Endothelial cell of umbilical vein (primary cell): ENCODE measurements around the gene CAMTA1. TPM values are rescaled to one million over a fixed set of nuclear protein-coding genes. Genes with fewer than 3 reads are reported as not detected.

Experiments used
- BruUV-seq: library from RNA; stranded (reverse); fragments of 400-500 nt; replicated peaks from 2 replicates; lab custom pipeline; 2021; lab: Mats Ljungman, UMichigan
- CTCF ChIA-PET: fragments of 300-600, 350-600 bp; sonication (Branson Sonifier 250); formaldehyde crosslinking; loops from one replicate; lab custom pipeline; 2021; ENCODE audit warnings: antibody characterized with exemption, inconsistent platforms; lab: Charles Lee
- POLR2A ChIA-PET: fragments of 300-600, 350-600 bp; sonication (Branson Sonifier 250); formaldehyde crosslinking; loops from one replicate; lab custom pipeline; 2021; ENCODE audit warnings: antibody characterized with exemption, inconsistent platforms; lab: Charles Lee
- DNase-seq: peaks from one replicate; pipeline ENCODE4 v3.0.0-alpha.2; 2011; ENCODE audit warnings: low read depth, low spot score
- FAIRE-seq: peaks from 2 replicates; lab custom pipeline; 2011; peaks lifted over from hg19 to GRCh38; lab: Jason Lieb, UNC
- H2AFZ ChIP-seq: 2 replicates; pipeline ENCODE4 v1.6.0; 2012; ENCODE audit warnings: low read depth, low read length, control low read depth, inconsistent platforms
- H3K27ac ChIP-seq: 2 replicates; pipeline ENCODE4 v1.5.1; 2011; ENCODE audit warnings: low read depth, mild to moderate bottlenecking, control low read depth, low read length, moderate library complexity; ENCODE audit not compliant: insufficient read depth
- H3K27me3 ChIP-seq, 2 experiments: 2 replicates each; pipeline versions ENCODE4 v1.6.0 to v1.6.1; 2011; ENCODE audit warnings: low read length in 2 of 2, mixed read lengths in 1 of 2; ENCODE audit not compliant: control insufficient read depth in 2 of 2, insufficient read depth in 2 of 2
- H3K36me3 ChIP-seq, 2 experiments: 2 replicates in 1 of 2; 3 replicates in 1 of 2; pipeline ENCODE4 v1.5.1; 2011; ENCODE audit warnings: low read length in 2 of 2, mild to moderate bottlenecking in 1 of 2, moderate library complexity in 1 of 2; ENCODE audit not compliant: control insufficient read depth in 2 of 2, insufficient read depth in 2 of 2; ENCODE audit errors: extremely low read depth in 1 of 2
- H3K4me1 ChIP-seq: 3 replicates; pipeline ENCODE4 v1.5.1; 2011; ENCODE audit warnings: mild to moderate bottlenecking, low read length; ENCODE audit not compliant: control insufficient read depth, insufficient read depth; ENCODE audit errors: extremely low read depth
- H3K4me2 ChIP-seq: 2 replicates; pipeline ENCODE4 v1.6.1; 2011; ENCODE audit warnings: low read length, control low read depth, mixed read lengths; ENCODE audit not compliant: insufficient read depth
- H3K4me3 ChIP-seq, 3 experiments: fragments of 200-600 bp in 1 of 3; sonication (generic), shearing (Covaris generic) in 1 of 3; replicated peaks in 1 of 3; 2 replicates each; pipeline ENCODE4 v1.5.1; 2011 to 2016; ENCODE audit warnings: control low read depth in 3 of 3, low read length in 3 of 3, mild to moderate bottlenecking in 2 of 3, inconsistent platforms in 1 of 3, low read depth in 1 of 3, moderate library complexity in 1 of 3; ENCODE audit not compliant: insufficient read depth in 1 of 3
- H3K79me2 ChIP-seq: 2 replicates; pipeline ENCODE4 v1.6.0; 2012; ENCODE audit warnings: low read length, inconsistent platforms; ENCODE audit not compliant: control insufficient read depth, insufficient read depth
- H3K9ac ChIP-seq: replicated peaks from 2 replicates; pipeline ENCODE3; 2011; ENCODE audit warnings: low read length, control low read depth; ENCODE audit not compliant: insufficient read depth; ENCODE audit errors: extremely low read depth
- H3K9me1 ChIP-seq: replicated peaks from 3 replicates; pipeline ENCODE4 v1.6.0; 2011; ENCODE audit warnings: mild to moderate bottlenecking, low read length; ENCODE audit not compliant: control insufficient read depth, insufficient read depth; ENCODE audit errors: extremely low read depth
- H3K9me3 ChIP-seq: replicated peaks from 2 replicates; pipeline ENCODE4 v1.5.1; 2012; ENCODE audit warnings: low read length, inconsistent platforms; ENCODE audit not compliant: control insufficient read depth, insufficient read depth
- H4K20me1 ChIP-seq: replicated peaks from 2 replicates; pipeline ENCODE3; 2011; ENCODE audit warnings: mild to moderate bottlenecking, low read length; ENCODE audit not compliant: control insufficient read depth, insufficient read depth; ENCODE audit errors: extremely low read depth
- EZH2 ChIP-seq: IDR thresholded peaks from 2 replicates; pipeline ENCODE4 v1.6.1; 2012; ENCODE audit warnings: borderline replicate concordance, low read depth, mild to moderate bottlenecking, moderate library complexity, low read length, inconsistent platforms; ENCODE audit not compliant: severe bottlenecking
- FOS ChIP-seq: IDR thresholded peaks from 2 replicates; pipeline ENCODE4 v1.6.1; 2011; ENCODE audit warnings: mild to moderate bottlenecking, low read length, moderate library complexity, borderline replicate concordance; ENCODE audit not compliant: insufficient read depth
- GATA2 ChIP-seq: IDR thresholded peaks from 2 replicates; pipeline ENCODE4 v1.7.0; 2011; ENCODE audit warnings: low read depth, mild to moderate bottlenecking, moderate library complexity, mixed read lengths, low read length; ENCODE audit not compliant: insufficient read length, insufficient read depth
- JUN ChIP-seq: IDR thresholded peaks from 2 replicates; pipeline ENCODE4 v1.6.1; 2011; ENCODE audit warnings: borderline replicate concordance, low read depth; ENCODE audit not compliant: insufficient read length, insufficient read depth
- MYC ChIP-seq: IDR thresholded peaks from one replicate; pipeline ENCODE4 v1.6.1; 2011; ENCODE audit warnings: mild to moderate bottlenecking, low read depth, low read length
- POLR2A ChIP-seq: IDR thresholded peaks from 2 replicates; pipeline ENCODE4 v1.6.1; 2012; ENCODE audit warnings: low read depth, mild to moderate bottlenecking, control low read depth, low read length
- POLR2AphosphoS5 ChIP-seq: IDR thresholded peaks from 2 replicates; pipeline ENCODE4 v1.6.1; 2012; ENCODE audit warnings: low read depth, mild to moderate bottlenecking, control low read depth, low read length, moderate library complexity; ENCODE audit not compliant: insufficient read depth
- dilution Hi-C: fragments of 300-500 bp; cut with MboI; formaldehyde crosslinking; loops from one replicate; pipeline ENCODE4 v1.15.0; 2019; ENCODE audit warnings: low sequenced_read_pairs; ENCODE audit not compliant: extremely low pct_ligation_motif_present
- intact Hi-C: fragments of 100-400 bp; cut with micrococcal nuclease; formaldehyde crosslinking; loops from one replicate; pipeline ENCODE4 v1.10.0; 2022
- polyA plus RNA-seq, 4 experiments: library from polyadenylated mRNA; depleted of rRNA in 3 of 4; stranded (reverse) in 3 of 4; unstranded in 1 of 4; fragments of >200 nt; gene quantifications; 2 replicates each; pipeline versions ENCODE4 v1.2.1 to v1.2.3, GENCODE V29; 2011 to 2012; ENCODE audit warnings: missing spikeins in 1 of 4
- total RNA-seq: library from RNA; stranded (reverse); gene quantifications from 2 replicates; pipeline ENCODE4 v1.2.3, GENCODE V29; 2021
- TF ChIP-seq, protein P1 (sequence below): IDR thresholded peaks from 2 replicates; pipeline ENCODE4 v1.6.1; 2011; ENCODE audit not compliant: insufficient read depth, insufficient read length
- TF ChIP-seq, protein P2 (sequence below), 2 donors: IDR thresholded peaks; 1 replicate in 1 of 2; 2 replicates in 1 of 2; pipeline ENCODE4 v1.5.1; 2011; ENCODE audit warnings: low read length in 2 of 2, mild to moderate bottlenecking in 2 of 2, moderate library complexity in 2 of 2, control low read depth in 1 of 2, inconsistent platforms in 1 of 2, low read depth in 1 of 2; ENCODE audit not compliant: insufficient read depth in 1 of 2; ENCODE audit errors: extremely low read depth in 1 of 2

The CAMTA1 gene
- total and polyA plus RNA-seq, 2 donors (not counting 3 experiments of a cell fraction or from before 2014, with no cell fraction given) = 50.8 to 92.7 TPM

DNA sequence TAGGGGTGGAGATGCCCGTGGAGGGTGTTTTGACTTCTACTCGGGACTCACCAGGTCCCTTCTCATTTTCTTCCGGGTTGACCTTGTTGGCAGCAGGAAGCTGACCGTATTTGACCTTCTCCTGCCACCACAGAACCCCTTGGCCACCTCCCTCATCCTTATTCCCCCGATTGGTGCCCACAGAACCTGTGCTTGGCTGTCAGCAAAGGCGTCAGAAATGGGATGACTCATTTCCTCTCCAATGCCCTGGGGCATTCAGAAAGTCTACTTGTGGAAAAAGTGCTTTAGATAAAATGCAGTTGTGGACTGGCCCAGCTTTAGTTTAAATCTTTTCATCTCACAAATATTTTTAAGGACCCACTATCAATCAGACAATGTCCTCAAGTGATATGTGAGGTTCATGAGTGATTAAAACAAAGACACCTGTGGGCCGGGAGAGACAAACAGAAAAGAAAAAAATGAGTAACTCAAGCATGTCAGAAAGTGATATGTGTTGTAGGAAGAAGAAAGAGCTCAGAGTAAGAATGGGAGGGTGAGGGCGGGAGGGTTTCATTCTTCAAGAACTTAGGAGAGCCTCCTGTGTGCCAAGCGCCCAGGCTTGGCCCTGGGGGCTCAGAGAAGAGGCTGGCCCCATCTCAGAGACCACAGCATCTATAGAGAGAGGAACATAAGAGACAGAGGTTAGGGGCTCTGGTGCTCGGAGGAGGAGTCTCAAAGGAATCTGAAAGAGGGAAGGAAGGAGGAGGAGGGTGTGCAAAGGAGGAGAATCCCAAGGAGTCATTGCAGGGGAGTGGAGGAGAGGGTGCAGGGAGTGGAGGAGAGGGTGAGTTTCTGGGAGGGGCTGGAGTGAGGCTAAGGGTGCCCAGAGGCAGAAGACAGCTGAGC, 764.3 kb downstream of the CAMTA1 start:
- H4K20me1 ChIP-seq = no peaks in the 10 kb centered on the region
- peak overlapping the region; percentile 74 for H3K4me2 ChIP-seq
- CTCF ChIA-PET = interaction anchor here (0.6 to 1.8 kb wide), 7 partner anchors 9 to 864 kb away, joined by 3 to 5 read pairs (median 3); no protein-coding TSS in a partner anchor
- FAIRE-seq = peak; percentile 92
- no peaks in the 10 kb centered on the region for H3K79me2 ChIP-seq
- peak overlapping the region; percentile 94 for H3K27ac ChIP-seq
- TF ChIP-seq EZH2 (no peak), FOS (peak; percentile 76), JUN (peak; percentile 88), POLR2AphosphoS5 (peak; percentile 12), POLR2A (no peak), GATA2 (no peak), MYC (no peak)
- TF ChIP-seq, protein P1, sequence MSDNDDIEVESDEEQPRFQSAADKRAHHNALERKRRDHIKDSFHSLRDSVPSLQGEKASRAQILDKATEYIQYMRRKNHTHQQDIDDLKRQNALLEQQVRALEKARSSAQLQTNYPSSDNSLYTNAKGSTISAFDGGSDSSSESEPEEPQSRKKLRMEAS = no peak
- TF ChIP-seq, protein P2, sequence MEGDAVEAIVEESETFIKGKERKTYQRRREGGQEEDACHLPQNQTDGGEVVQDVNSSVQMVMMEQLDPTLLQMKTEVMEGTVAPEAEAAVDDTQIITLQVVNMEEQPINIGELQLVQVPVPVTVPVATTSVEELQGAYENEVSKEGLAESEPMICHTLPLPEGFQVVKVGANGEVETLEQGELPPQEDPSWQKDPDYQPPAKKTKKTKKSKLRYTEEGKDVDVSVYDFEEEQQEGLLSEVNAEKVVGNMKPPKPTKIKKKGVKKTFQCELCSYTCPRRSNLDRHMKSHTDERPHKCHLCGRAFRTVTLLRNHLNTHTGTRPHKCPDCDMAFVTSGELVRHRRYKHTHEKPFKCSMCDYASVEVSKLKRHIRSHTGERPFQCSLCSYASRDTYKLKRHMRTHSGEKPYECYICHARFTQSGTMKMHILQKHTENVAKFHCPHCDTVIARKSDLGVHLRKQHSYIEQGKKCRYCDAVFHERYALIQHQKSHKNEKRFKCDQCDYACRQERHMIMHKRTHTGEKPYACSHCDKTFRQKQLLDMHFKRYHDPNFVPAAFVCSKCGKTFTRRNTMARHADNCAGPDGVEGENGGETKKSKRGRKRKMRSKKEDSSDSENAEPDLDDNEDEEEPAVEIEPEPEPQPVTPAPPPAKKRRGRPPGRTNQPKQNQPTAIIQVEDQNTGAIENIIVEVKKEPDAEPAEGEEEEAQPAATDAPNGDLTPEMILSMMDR (IDR thresholded peaks at IDR 0.05; ENCODE audit: extremely low read depth in 1 of 2, insufficient read depth in 1 of 2, low read depth in 1 of 2, low read length in 2 of 2) = no peak
- peak overlapping the region; percentile 56 for H3K9ac ChIP-seq
- peak overlapping the region; percentile 25 for H2AFZ ChIP-seq
- dilution Hi-C loops = no loop called here
- BruUV-seq = no TSS peak
- peak overlapping the region in 1 of 3 experiments; percentile 13 for H3K4me3 ChIP-seq
- H3K9me3 ChIP-seq = no peaks in the 10 kb centered on the region
- peaks cover 28% of the 10 kb centered on the region for H3K4me1 ChIP-seq
- intact Hi-C loops = loop anchor here (5.0 to 10.0 kb wide), 4 partner anchors 98 to 755 kb away; no protein-coding TSS in a partner anchor
- no peaks in the 10 kb centered on the region for H3K9me1 ChIP-seq
- H3K36me3 ChIP-seq = no peaks in the 10 kb centered on the region
- DNase-seq = peak; percentile 84
- no peaks in the 10 kb centered on the region for H3K27me3 ChIP-seq
- POLR2A ChIA-PET = no interaction called here
